ENCODE measurements around the gene CEP85L.
A peak's percentile ranks its signal among the peaks of the same experiment; 100 is the strongest.
"Not testable (repeated sequence)": the region's sequence is repeated elsewhere in the genome, so short reads cannot be mapped to it uniquely, and the experiment has no call there.

CEP85L gene

DNA sequence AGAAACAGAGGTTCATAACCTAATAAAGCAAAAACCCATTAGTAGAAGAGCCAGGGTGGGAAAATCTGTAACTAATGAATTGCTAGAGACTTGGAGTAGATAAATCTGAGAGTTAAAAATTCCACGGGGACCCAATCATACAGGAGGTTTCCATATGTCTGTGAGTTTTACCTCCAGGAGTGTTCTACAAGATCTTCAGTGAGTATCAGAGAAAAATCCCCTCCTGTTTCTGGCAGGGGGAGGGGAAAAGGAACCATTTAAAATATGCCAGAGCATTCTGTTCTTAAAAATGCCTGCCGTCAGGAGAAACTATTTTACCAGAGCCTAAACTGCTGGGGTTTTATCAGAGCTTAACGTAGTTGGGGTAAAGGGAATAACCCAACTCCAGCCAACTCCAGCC is 157.3 kb downstream of the CEP85L start:
- DNase-seq = no peak

DNA sequence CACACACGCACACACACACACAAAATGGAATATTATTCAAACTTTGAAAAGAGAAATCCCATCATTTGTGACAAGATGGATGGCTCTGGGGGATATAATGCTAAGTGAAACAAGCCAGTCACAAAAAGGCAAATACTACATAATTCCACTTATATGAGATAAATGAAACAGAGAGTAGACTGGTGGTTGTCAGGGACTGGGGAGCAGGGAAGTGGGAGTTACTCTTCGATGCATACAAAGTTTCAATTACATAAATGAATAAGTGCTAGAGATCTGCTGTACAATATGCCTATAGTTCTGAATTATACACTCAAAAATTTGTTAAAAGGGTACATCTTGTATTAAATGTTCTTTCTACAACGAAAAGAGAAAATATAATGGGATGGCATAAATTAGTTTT is 161.4 kb downstream of the CEP85L start:
- DNase-seq = no peak

- DNase-seq = no peak
These were observed 162.8 kb downstream of the CEP85L start for GRCh38 chr6:118488631-118489030.

- DNase-seq = peak in 1 of 4 experiments; percentile 2
These were observed 165.5 kb downstream of the CEP85L start for GRCh38 chr6:118485601-118486550.

DNA sequence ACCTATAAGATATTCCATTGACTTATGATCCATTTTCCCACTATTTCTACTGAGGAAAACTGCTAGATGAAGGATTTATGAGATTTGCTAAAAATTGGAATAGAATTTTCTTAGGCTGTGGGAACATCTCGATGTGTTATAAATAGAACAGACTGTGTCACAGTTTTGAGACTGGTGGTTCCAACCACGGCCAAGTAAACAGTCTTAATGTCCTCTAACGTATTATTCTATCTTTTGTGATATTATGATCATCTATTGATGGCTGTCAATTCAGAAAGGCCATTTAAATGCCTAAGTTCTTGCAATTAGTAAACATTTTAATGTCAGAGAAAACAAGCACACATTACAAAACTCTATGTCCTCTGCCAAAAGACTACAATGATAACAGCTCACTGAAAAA is 174.8 kb downstream of the CEP85L start:
- DNase-seq = no peak

GRCh38 chr6:118473266-118473665 is 178.1 kb downstream of the CEP85L start:
- no peak for DNase-seq

GRCh38 chr6:118469468-118469867 is 181.9 kb downstream of the CEP85L start:
- no peak for DNase-seq

DNA sequence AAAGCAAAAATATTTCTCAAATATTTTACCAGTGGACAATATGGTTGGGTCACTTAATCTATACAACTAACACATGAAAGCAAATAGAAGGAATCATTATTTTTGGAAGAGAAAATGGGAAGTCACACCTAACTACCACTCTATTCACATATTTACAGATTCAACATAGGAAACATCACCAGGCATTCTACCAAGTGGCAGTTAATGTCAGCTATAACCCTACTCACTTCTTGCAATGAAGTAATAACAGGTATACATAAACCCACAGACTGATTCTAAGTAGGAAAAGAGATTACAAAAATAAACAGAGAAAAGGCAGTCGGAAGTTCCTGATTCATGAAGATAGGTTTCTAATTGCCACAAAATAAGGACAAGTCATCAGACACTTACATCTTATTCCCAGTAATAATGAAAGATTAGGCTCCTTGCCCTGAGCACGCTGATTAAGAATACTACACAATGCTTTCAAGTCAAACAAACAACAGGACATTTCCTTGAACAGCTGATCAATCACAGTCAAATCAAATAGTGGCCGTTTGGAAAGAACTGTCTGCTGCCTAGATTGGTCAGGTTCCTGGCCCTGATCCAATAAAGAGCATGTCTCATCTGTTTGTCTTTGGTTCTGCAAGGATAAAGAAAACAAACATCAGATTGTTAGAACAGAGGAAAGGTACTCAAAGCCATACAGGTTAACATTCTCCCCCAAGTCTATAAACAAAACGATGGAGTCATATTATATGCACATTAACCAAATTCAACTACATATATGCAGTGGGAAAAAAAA is 182.5 kb downstream of the CEP85L start:
- DNase-seq = no peak

- DNase-seq = no peak
These were observed 184.2 kb downstream of the CEP85L start for GRCh38 chr6:118467181-118467580.

DNA sequence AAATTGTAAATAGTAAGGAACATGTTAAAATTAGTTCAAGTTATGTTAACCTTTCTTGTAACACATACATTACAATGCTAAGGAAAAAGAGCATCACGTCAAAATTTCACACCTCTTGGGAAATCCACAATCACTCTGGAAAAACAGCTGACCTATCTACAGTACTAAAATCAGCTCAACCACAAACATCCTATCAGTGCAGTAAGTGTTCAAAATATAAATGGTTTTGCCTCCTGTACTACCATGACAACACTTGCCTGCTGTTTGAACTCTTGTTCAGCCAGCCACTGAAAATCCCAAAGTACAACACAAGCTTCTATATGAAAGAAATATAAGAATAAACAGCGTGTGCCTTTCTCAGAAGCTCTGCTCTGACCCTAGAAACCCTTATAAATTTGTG is 186.8 kb downstream of the CEP85L start:
- DNase-seq = no peak

GRCh38 chr6:118460958-118461470 is 190.4 kb downstream of the CEP85L start:
- DNase-seq = no peak

DNA sequence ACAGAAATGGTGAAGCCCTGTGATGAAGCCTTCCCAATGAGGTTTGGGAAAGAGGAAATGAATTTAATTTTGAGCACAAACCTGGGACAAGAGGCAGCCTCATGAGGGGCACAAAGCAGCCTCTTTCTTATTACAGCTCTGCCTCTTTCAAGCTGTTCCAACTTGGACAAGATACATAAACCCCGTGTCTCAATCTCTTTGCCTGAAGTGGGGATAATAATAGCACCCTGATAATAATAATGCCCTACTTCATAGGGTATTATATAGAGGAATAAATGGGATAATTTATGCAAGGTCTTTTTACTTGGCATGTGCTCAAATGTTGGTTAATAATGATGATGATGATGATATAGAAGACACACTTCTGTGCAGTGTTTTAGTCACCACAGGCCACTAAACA is 194.4 kb downstream of the CEP85L start:
- no peak for DNase-seq

DNA sequence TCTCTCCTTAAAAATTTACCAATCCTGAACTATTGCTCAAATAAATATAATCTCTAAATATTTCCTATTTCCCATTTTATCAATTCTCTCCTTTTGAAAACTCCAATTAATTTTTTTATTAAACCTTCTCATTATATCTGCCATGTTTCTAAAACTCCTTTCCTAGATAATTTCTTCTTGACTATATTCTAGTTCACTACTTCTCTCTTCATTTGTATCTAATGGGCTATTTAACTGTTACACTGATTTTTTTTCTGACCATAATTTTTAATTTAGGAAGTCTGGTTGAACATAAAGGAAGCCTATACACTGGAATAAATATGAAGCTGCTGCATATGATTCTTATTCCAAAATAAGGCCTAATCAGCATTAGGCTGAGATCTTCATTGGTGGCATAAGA is 199.6 kb downstream of the CEP85L start:
- no peak for DNase-seq

GRCh38 chr6:118444796-118445195 is 206.6 kb downstream of the CEP85L start:
- no peak for DNase-seq

GRCh38 chr6:118436482-118436881 is 214.9 kb downstream of the CEP85L start:
- no peak for DNase-seq

GRCh38 chr6:118434147-118434546 is 217.2 kb downstream of the CEP85L start:
- not testable (repeated sequence) for DNase-seq

GRCh38 chr6:118421312-118421711 is 230.1 kb downstream of the CEP85L start:
- DNase-seq = not testable (repeated sequence)

DNA sequence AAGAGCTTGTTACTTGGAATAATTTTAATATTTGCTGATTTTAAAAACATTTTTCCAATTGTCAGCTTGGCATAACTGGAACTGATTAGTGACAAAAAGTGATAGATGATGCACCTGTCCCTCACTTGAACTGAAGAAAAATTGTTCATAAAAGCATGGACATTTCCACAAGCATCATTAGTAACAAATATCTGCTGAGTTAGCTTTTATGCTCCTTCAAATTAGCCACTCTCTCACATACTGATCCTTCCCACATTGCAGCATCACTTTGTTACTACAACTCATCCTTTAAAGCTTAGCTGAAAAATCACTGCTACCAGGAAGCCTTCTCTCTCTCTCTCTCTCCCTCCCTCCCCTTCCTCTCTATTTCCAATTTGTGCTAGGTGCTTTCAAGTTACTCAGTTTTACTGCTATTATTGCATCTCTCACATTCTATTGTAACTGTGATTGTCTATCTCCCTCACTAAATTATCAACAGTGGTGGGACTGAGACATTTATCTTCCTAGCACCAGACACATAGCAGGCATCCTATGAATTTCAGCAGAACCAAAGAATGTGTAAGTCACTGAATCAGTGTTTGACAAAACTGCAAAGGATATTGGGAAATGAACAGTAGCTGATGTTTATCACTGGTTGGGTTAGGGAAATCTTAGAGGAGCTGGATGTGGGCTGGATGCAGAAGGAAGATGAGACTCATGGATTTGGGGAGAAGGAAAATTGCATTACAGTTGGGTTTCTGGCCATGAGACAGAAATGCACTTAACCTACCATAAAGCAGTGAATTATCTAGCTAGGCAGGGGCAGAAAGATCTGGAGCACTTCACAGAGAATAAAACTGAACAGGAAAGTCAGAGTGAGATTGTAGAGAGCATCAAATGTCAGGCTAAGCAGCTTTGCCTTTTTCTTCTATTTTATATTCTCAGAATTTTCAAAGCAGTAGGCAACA is 231.7 kb downstream of the CEP85L start:
- DNase-seq = no peak
